Esophagus squamous epithelium (tissue), 4 donors: ENCODE results near the gene ATP2C1.

Experiments used
- CTCF ChIP-seq, 6 experiments: fragments of 450-650 bp in 4 of 6; fragments of 200-600 bp in 2 of 6; sonication (generic) in 2 of 6; IDR thresholded peaks; one replicate each; pipeline ENCODE4 v1.5.1; 2016 to 2019; ENCODE audit warnings: antibody characterized with exemption in 6 of 6, mild to moderate bottlenecking in 4 of 6, moderate library complexity in 4 of 6
- POLR2A ChIP-seq, 4 donors: fragments of 450-650 bp; IDR thresholded peaks; one replicate each; pipeline ENCODE4 v1.6.1; 2017; ENCODE audit warnings: antibody characterized with exemption in 4 of 4, mild to moderate bottlenecking in 4 of 4, moderate library complexity in 3 of 4

- TF ChIP-seq POLR2A (IDR thresholded peaks at IDR 0.05) (no peak), CTCF (IDR thresholded peaks at IDR 0.05) (no peak)
These were observed 47.9 kb downstream of the ATP2C1 start for GRCh38 chr3:130941793-130942192.
